Measurements from ENCODE around the gene MRPL18. TPM values are rescaled to one million over a fixed set of nuclear protein-coding genes. Genes with fewer than 3 reads are reported as not detected.
"Not testable (repeated sequence)": the region's sequence is repeated elsewhere in the genome, so short reads cannot be mapped to it uniquely, and the experiment has no call there.

Gene MRPL18
- polyA plus RNA-seq, 1 donor from 2014 or later = 105 TPM

- H3K79me2 ChIP-seq (replicated peaks; ENCODE audit: insufficient read depth, low read length) = peaks cover 10% of the 10 kb centered on the region
- H3K9me2 ChIP-seq (ENCODE audit: insufficient read depth, low read length) = no peaks in the 10 kb centered on the region
- no peaks in the 10 kb centered on the region for H3K27me3 ChIP-seq (ENCODE audit: insufficient read depth, low read depth, low read length)
- no peak overlapping the region for H3K4me2 ChIP-seq (ENCODE audit: low read length)
- no peak overlapping the region for H3K4me3 ChIP-seq (ENCODE audit: low read length)
- H3K36me3 ChIP-seq (ENCODE audit: insufficient read depth, low read length) = peaks cover 12% of the 10 kb centered on the region
- H4K20me1 ChIP-seq (ENCODE audit: insufficient read depth) = peaks cover 3% of the 10 kb centered on the region
- H3K9me3 ChIP-seq (ENCODE audit: low read length) = no peaks in the 10 kb centered on the region
- H2AFZ ChIP-seq (ENCODE audit: low read depth, low read length) = no peak overlapping the region
- TF ChIP-seq MXI1 (conservative IDR thresholded peaks at IDR 0.05; ENCODE audit: poor library complexity, severe bottlenecking) (no peak), EP300 (conservative IDR thresholded peaks at IDR 0.05; ENCODE audit: poor library complexity, severe bottlenecking) (no peak), POLR2AphosphoS5 (IDR thresholded peaks at IDR 0.05) (no peak), CTCF (IDR thresholded peaks at IDR 0.05; ENCODE audit: poor library complexity, severe bottlenecking) (no peak), TAF1 (IDR thresholded peaks at IDR 0.05; ENCODE audit: low read depth) (no peak), RAD21 (conservative IDR thresholded peaks at IDR 0.05) (no peak), REST (IDR thresholded peaks at IDR 0.05; ENCODE audit: borderline replicate concordance) (no peak), SMC3 (conservative IDR thresholded peaks at IDR 0.05; ENCODE audit: poor library complexity) (no peak), EZH2 (IDR thresholded peaks at IDR 0.05; ENCODE audit: borderline replicate concordance, insufficient read depth, low read length, poor library complexity, severe bottlenecking) (no peak)
- H3F3A ChIP-seq (ENCODE audit: insufficient read depth, low read length, poor library complexity, severe bottlenecking) = no peaks in the 10 kb centered on the region
- H3K27ac ChIP-seq (ENCODE audit: low read length) = no peak overlapping the region
- no peak overlapping the region for H3K9ac ChIP-seq (ENCODE audit: low read length)
Measured at GRCh38 chr6:159745081-159745480, 45.2 kb upstream of the MRPL18 start.

- Histone ChIP-seq H3K36me3 (ENCODE audit: insufficient read depth, low read length) (peaks cover 17% of the 10 kb centered on the region), H3F3A (ENCODE audit: insufficient read depth, low read length, poor library complexity, severe bottlenecking) (no peaks in the 10 kb centered on the region), H3K79me2 (replicated peaks; ENCODE audit: insufficient read depth, low read length) (peaks cover 14% of the 10 kb centered on the region), H4K20me1 (ENCODE audit: insufficient read depth) (peaks cover 3% of the 10 kb centered on the region), H2AFZ (ENCODE audit: low read depth, low read length) (no peak overlapping the region), H3K27ac (ENCODE audit: low read length) (no peak overlapping the region), H3K27me3 (ENCODE audit: insufficient read depth, low read depth, low read length) (no peaks in the 10 kb centered on the region), H3K9ac (ENCODE audit: low read length) (no peak overlapping the region), H3K9me2 (ENCODE audit: insufficient read depth, low read length) (no peaks in the 10 kb centered on the region), H3K9me3 (ENCODE audit: low read length) (no peaks in the 10 kb centered on the region), H3K4me2 (ENCODE audit: low read length) (no peak overlapping the region), H3K4me3 (ENCODE audit: low read length) (no peak overlapping the region)
- TF ChIP-seq EP300 (conservative IDR thresholded peaks at IDR 0.05; ENCODE audit: poor library complexity, severe bottlenecking) (no peak), EZH2 (IDR thresholded peaks at IDR 0.05; ENCODE audit: borderline replicate concordance, insufficient read depth, low read length, poor library complexity, severe bottlenecking) (no peak), MXI1 (conservative IDR thresholded peaks at IDR 0.05; ENCODE audit: poor library complexity, severe bottlenecking) (no peak), CTCF (IDR thresholded peaks at IDR 0.05; ENCODE audit: poor library complexity, severe bottlenecking) (no peak), REST (IDR thresholded peaks at IDR 0.05; ENCODE audit: borderline replicate concordance) (no peak), RAD21 (conservative IDR thresholded peaks at IDR 0.05) (no peak), SMC3 (conservative IDR thresholded peaks at IDR 0.05; ENCODE audit: poor library complexity) (no peak), TAF1 (IDR thresholded peaks at IDR 0.05; ENCODE audit: low read depth) (no peak), POLR2AphosphoS5 (IDR thresholded peaks at IDR 0.05) (no peak)
Measured at GRCh38 chr6:159746759-159747158, 43.5 kb upstream of the MRPL18 start.

GRCh38 chr6:159748127-159748526 lies 42.1 kb upstream of the MRPL18 start:
- not testable (repeated sequence) for H3K9ac ChIP-seq (ENCODE audit: low read length); H3K27ac ChIP-seq (ENCODE audit: low read length); H3K4me3 ChIP-seq (ENCODE audit: low read length); H4K20me1 ChIP-seq (ENCODE audit: insufficient read depth); H3F3A ChIP-seq (ENCODE audit: insufficient read depth, low read length, poor library complexity, severe bottlenecking); H3K9me3 ChIP-seq (ENCODE audit: low read length); H3K4me2 ChIP-seq (ENCODE audit: low read length); H2AFZ ChIP-seq (ENCODE audit: low read depth, low read length); H3K9me2 ChIP-seq (ENCODE audit: insufficient read depth, low read length); H3K27me3 ChIP-seq (ENCODE audit: insufficient read depth, low read depth, low read length)
- Histone ChIP-seq H3K79me2 (replicated peaks; ENCODE audit: insufficient read depth, low read length) (peaks cover 14% of the 10 kb centered on the region), H3K36me3 (ENCODE audit: insufficient read depth, low read length) (peaks cover 13% of the 10 kb centered on the region)
